B cell (primary cell): ENCODE data around the gene CTIF.

Experiments used
- EZH2 ChIP-seq: IDR thresholded peaks from 2 replicates; pipeline ENCODE4 v1.6.1; 2012; ENCODE audit warnings: borderline replicate concordance, low read depth, mild to moderate bottlenecking, moderate library complexity, low read length; ENCODE audit not compliant: insufficient read depth, poor library complexity, severe bottlenecking
- TF ChIP-seq, protein P1 (sequence below): fragments of 200-600 bp; IDR thresholded peaks from one replicate; pipeline ENCODE4 v1.8.0; 2022; ENCODE audit warnings: antibody characterized with exemption, mild to moderate bottlenecking

- TF ChIP-seq, protein P1, sequence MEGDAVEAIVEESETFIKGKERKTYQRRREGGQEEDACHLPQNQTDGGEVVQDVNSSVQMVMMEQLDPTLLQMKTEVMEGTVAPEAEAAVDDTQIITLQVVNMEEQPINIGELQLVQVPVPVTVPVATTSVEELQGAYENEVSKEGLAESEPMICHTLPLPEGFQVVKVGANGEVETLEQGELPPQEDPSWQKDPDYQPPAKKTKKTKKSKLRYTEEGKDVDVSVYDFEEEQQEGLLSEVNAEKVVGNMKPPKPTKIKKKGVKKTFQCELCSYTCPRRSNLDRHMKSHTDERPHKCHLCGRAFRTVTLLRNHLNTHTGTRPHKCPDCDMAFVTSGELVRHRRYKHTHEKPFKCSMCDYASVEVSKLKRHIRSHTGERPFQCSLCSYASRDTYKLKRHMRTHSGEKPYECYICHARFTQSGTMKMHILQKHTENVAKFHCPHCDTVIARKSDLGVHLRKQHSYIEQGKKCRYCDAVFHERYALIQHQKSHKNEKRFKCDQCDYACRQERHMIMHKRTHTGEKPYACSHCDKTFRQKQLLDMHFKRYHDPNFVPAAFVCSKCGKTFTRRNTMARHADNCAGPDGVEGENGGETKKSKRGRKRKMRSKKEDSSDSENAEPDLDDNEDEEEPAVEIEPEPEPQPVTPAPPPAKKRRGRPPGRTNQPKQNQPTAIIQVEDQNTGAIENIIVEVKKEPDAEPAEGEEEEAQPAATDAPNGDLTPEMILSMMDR = no peak
- TF ChIP-seq EZH2 = no peak
These were observed 214.9 kb downstream of the CTIF start for GRCh38 chr18:48753691-48754090.
